Astrocyte (in vitro differentiated cells and primary cell): ENCODE measurements around the gene CLCN1.

Source experiments
- EZH2 ChIP-seq: IDR thresholded peaks from 2 replicates; pipeline ENCODE4 v1.6.1; 2012; ENCODE audit warnings: mild to moderate bottlenecking, low read length, inconsistent platforms; ENCODE audit not compliant: insufficient read depth
- TF ChIP-seq, protein P1 (sequence below): IDR thresholded peaks from 2 replicates; pipeline ENCODE4 v1.5.1; 2011; ENCODE audit warnings: low read depth, mild to moderate bottlenecking, inconsistent platforms, low read length, moderate library complexity; ENCODE audit not compliant: insufficient read depth

DNA sequence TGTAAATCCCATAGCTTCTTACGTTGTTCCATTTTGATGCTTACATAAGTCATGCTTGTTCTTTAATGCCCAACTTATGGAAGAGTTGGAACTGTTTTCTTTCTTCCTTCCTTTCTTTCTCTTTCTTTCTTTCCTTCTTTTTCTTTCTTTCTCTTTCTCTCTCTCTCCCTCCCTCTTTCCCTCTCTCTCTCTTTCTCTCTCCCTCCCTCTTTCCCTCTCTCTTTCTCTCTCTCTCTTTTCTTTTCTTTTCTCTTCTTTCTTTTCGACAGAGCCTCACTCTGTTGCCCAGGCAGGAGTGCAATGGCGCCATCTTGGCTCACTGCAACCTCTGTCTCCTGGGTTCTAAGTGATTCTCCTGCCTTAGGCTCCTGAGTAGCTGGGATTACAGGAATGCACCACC lies 27.7 kb downstream of the CLCN1 start:
- TF ChIP-seq, protein P1, sequence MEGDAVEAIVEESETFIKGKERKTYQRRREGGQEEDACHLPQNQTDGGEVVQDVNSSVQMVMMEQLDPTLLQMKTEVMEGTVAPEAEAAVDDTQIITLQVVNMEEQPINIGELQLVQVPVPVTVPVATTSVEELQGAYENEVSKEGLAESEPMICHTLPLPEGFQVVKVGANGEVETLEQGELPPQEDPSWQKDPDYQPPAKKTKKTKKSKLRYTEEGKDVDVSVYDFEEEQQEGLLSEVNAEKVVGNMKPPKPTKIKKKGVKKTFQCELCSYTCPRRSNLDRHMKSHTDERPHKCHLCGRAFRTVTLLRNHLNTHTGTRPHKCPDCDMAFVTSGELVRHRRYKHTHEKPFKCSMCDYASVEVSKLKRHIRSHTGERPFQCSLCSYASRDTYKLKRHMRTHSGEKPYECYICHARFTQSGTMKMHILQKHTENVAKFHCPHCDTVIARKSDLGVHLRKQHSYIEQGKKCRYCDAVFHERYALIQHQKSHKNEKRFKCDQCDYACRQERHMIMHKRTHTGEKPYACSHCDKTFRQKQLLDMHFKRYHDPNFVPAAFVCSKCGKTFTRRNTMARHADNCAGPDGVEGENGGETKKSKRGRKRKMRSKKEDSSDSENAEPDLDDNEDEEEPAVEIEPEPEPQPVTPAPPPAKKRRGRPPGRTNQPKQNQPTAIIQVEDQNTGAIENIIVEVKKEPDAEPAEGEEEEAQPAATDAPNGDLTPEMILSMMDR = no peak
- no peak for TF ChIP-seq EZH2
